H1 (cell line): ENCODE data around the gene RBM19. TPM values are rescaled to one million over a fixed set of nuclear protein-coding genes. Genes with fewer than 3 reads are reported as not detected.

Source experiments
- CTCF ChIA-PET: fragments of 300-600 bp; sonication (Branson Sonifier 250); formaldehyde crosslinking; loops from one replicate; lab custom pipeline; 2021; ENCODE audit not compliant: partially characterized antibody; lab: Charles Lee
- POLR2A ChIA-PET: fragments of 300-600 bp; sonication (Branson Sonifier 250); formaldehyde crosslinking; loops from one replicate; lab custom pipeline; 2021; ENCODE audit warnings: inconsistent platforms; ENCODE audit not compliant: partially characterized antibody; lab: Charles Lee
- DNase-seq, 2 experiments: peaks; one replicate each; pipeline versions ENCODE4 v3.0.0 to v3.0.0-alpha.2; 2010 to 2022; ENCODE audit warnings: low spot score in 2 of 2, low read depth in 1 of 2, mixed read lengths in 1 of 2
- FAIRE-seq: peaks from 2 replicates; lab custom pipeline; 2011; peaks lifted over from hg19 to GRCh38; lab: Jason Lieb, UNC
- H2AFZ ChIP-seq: 2 replicates; pipeline ENCODE4 v1.8.1; 2012; ENCODE audit warnings: low read length, inconsistent platforms
- H2AK5ac ChIP-seq: 2 replicates; pipeline ENCODE4 v1.6.1; 2013; ENCODE audit warnings: low read depth, low read length
- H2BK120ac ChIP-seq: replicated peaks from 2 replicates; pipeline ENCODE3; 2013; ENCODE audit warnings: low read depth, low read length, inconsistent platforms
- H2BK12ac ChIP-seq: 2 replicates; pipeline ENCODE4 v1.6.1; 2013; ENCODE audit warnings: low read depth, low read length
- H2BK15ac ChIP-seq: 2 replicates; pipeline ENCODE4 v1.6.1; 2013; ENCODE audit warnings: low read length
- H2BK20ac ChIP-seq: 2 replicates; pipeline ENCODE4 v1.6.1; 2013; ENCODE audit warnings: low read length
- H2BK5ac ChIP-seq: 2 replicates; pipeline ENCODE4 v1.6.1; 2013; ENCODE audit warnings: low read depth, low read length
- H3K14ac ChIP-seq: 2 replicates; pipeline ENCODE4 v1.6.1; 2013; ENCODE audit warnings: inconsistent platforms; ENCODE audit not compliant: insufficient read length
- H3K18ac ChIP-seq: 2 replicates; pipeline ENCODE4 v1.6.1; 2013; ENCODE audit warnings: low read length; ENCODE audit errors: extremely low read depth
- H3K23ac ChIP-seq: 2 replicates; pipeline ENCODE4 v1.6.1; 2013; ENCODE audit warnings: inconsistent platforms; ENCODE audit not compliant: insufficient read length
- H3K23me2 ChIP-seq: 2 replicates; pipeline ENCODE4 v1.6.1; 2013; ENCODE audit warnings: low read depth, low read length
- H3K27ac ChIP-seq: 2 replicates; pipeline ENCODE4 v1.6.1; 2011; ENCODE audit warnings: low read depth, low read length, inconsistent platforms
- H3K27me3 ChIP-seq, 4 experiments: replicated peaks in 1 of 4; 1 replicate in 1 of 4; 2 replicates in 3 of 4; pipeline versions ENCODE4 v1.6.1 to v1.8.1; 2011 to 2013; ENCODE audit warnings: low read length in 3 of 4, mild to moderate bottlenecking in 3 of 4, inconsistent platforms in 2 of 4, mixed read lengths in 2 of 4, moderate library complexity in 1 of 4; ENCODE audit not compliant: control insufficient read depth in 3 of 4, insufficient read depth in 3 of 4; ENCODE audit errors: extremely low read depth in 1 of 4
- H3K36me3 ChIP-seq, 4 experiments: 2 replicates each; pipeline versions ENCODE4 v1.6.1 to v1.8.1; 2011 to 2013; ENCODE audit warnings: mild to moderate bottlenecking in 4 of 4, low read length in 3 of 4, moderate library complexity in 2 of 4, control low read depth in 1 of 4, inconsistent platforms in 1 of 4; ENCODE audit not compliant: insufficient read depth in 4 of 4, control insufficient read depth in 2 of 4
- H3K4ac ChIP-seq: replicated peaks from 2 replicates; pipeline ENCODE3; 2013; ENCODE audit warnings: low read length, low read depth, mixed read lengths, inconsistent platforms; ENCODE audit not compliant: insufficient read length
- H3K4me1 ChIP-seq, 4 experiments: replicated peaks in 1 of 4; 1 replicate in 1 of 4; 2 replicates in 3 of 4; pipeline versions ENCODE4 v1.6.1 to v1.8.1; 2011 to 2013; ENCODE audit warnings: low read length in 3 of 4, inconsistent platforms in 2 of 4, mixed read lengths in 1 of 4; ENCODE audit not compliant: insufficient read depth in 4 of 4, control insufficient read depth in 3 of 4
- H3K4me2 ChIP-seq, 2 experiments: 2 replicates each; pipeline versions ENCODE4 v1.6.1 to v1.8.1; 2011 to 2013; ENCODE audit warnings: low read depth in 2 of 2, low read length in 2 of 2, control low read depth in 1 of 2, inconsistent platforms in 1 of 2, mild to moderate bottlenecking in 1 of 2; ENCODE audit not compliant: insufficient read depth in 1 of 2
- H3K4me3 ChIP-seq, 4 experiments: fragments of 200-600, 300-600 bp in 1 of 4; sonication (generic), shearing (Covaris generic), sonication (Bioruptor Twin) in 1 of 4; 2 replicates each; pipeline versions ENCODE4 v1.5.1 to v1.8.1; 2011 to 2016; ENCODE audit warnings: low read length in 4 of 4, low read depth in 3 of 4, control low read depth in 2 of 4, inconsistent platforms in 2 of 4, mild to moderate bottlenecking in 2 of 4, mixed read lengths in 1 of 4, moderate library complexity in 1 of 4; ENCODE audit not compliant: insufficient read depth in 2 of 4; ENCODE audit errors: extremely low read depth in 1 of 4
- H3K56ac ChIP-seq: replicated peaks from 2 replicates; pipeline ENCODE3; 2013; ENCODE audit warnings: low read depth, mild to moderate bottlenecking, mixed read lengths, low read length, inconsistent platforms; ENCODE audit not compliant: insufficient read length
- H3K79me1 ChIP-seq: 2 replicates; pipeline ENCODE4 v1.6.1; 2013; ENCODE audit warnings: low read depth, low read length, control low read depth
- H3K79me2 ChIP-seq, 2 experiments: 2 replicates each; pipeline versions ENCODE4 v1.6.1 to v1.8.1; 2012 to 2013; ENCODE audit warnings: low read length in 2 of 2, mild to moderate bottlenecking in 2 of 2, inconsistent platforms in 1 of 2; ENCODE audit not compliant: insufficient read depth in 2 of 2, control insufficient read depth in 1 of 2
- H3K9ac ChIP-seq, 4 experiments: replicated peaks in 1 of 4; 1 replicate in 1 of 4; 2 replicates in 3 of 4; pipeline versions ENCODE4 v1.6.1 to v1.8.1; 2011 to 2013; ENCODE audit warnings: low read depth in 3 of 4, low read length in 3 of 4, control low read depth in 2 of 4, mild to moderate bottlenecking in 2 of 4, moderate library complexity in 2 of 4, inconsistent platforms in 1 of 4; ENCODE audit errors: extremely low read depth in 1 of 4
- H3K9me3 ChIP-seq, 2 experiments: 2 replicates each; pipeline versions ENCODE4 v1.6.1 to v1.8.1; 2012 to 2013; ENCODE audit warnings: mild to moderate bottlenecking in 2 of 2, moderate library complexity in 2 of 2, control low read depth in 1 of 2, inconsistent platforms in 1 of 2, low read depth in 1 of 2, low read length in 1 of 2, mixed read lengths in 1 of 2; ENCODE audit not compliant: insufficient read depth in 2 of 2
- H4K20me1 ChIP-seq, 2 experiments: replicated peaks in 1 of 2; 2 replicates each; pipeline versions ENCODE3 to v1.8.1; 2011 to 2013; ENCODE audit warnings: inconsistent platforms in 2 of 2, low read length in 2 of 2, mild to moderate bottlenecking in 1 of 2; ENCODE audit not compliant: insufficient read depth in 2 of 2, control insufficient read depth in 1 of 2
- H4K5ac ChIP-seq: 2 replicates; pipeline ENCODE4 v1.6.1; 2013; ENCODE audit warnings: low read length, low read depth, mixed read lengths, inconsistent platforms; ENCODE audit not compliant: insufficient read length
- H4K8ac ChIP-seq: 2 replicates; pipeline ENCODE4 v1.8.0; 2013; ENCODE audit warnings: mild to moderate bottlenecking, moderate library complexity, low read length, inconsistent platforms; ENCODE audit not compliant: insufficient read depth; ENCODE audit errors: extremely low read depth
- H4K91ac ChIP-seq: replicated peaks from 2 replicates; pipeline ENCODE3; 2013; ENCODE audit warnings: low read length, mixed read lengths, inconsistent platforms; ENCODE audit not compliant: insufficient read length
- ATF2 ChIP-seq: IDR thresholded peaks from 2 replicates; pipeline ENCODE4 v1.6.1; 2012; ENCODE audit warnings: low read length, inconsistent platforms
- MAFK ChIP-seq: IDR thresholded peaks from 2 replicates; pipeline ENCODE4 v1.6.1; 2012; ENCODE audit warnings: low read depth, mild to moderate bottlenecking, improper control_type of control experiment, low read length
- WGBS, 2 experiments: shearing (Covaris generic) in 1 of 2; methylation state at CpG; one replicate each; pipeline versions ENCODE4 v1.1.6 to v1.1.7; 2013 to 2015; ENCODE audit warnings: low lambda C conversion rate in 2 of 2, mixed read lengths in 2 of 2, inconsistent platforms in 1 of 2, low coverage in 1 of 2, missing lambda C conversion rate in 1 of 2; ENCODE audit not compliant: insufficient replicate concordance in 2 of 2, insufficient coverage in 1 of 2, insufficient read length in 1 of 2; ENCODE audit errors: extremely low coverage in 1 of 2, missing lambda C conversion rate in 1 of 2; 5-methylcytosine and 5-hydroxymethylcytosine counted together
- polyA plus RNA-seq, 7 experiments: library from polyadenylated mRNA; depleted of rRNA in 3 of 7; stranded (reverse) in 5 of 7; unstranded in 2 of 7; fragments of >200 nt in 5 of 7; fragments of 200-250 nt in 2 of 7; gene quantifications; 1 replicate in 5 of 7; 2 replicates in 1 of 7; 4 replicates in 1 of 7; pipeline versions ENCODE4 v1.2.1 to v1.2.3, GENCODE V29; 2011 to 2013; ENCODE audit warnings: missing spikeins in 2 of 7, mixed read lengths in 2 of 7
- total RNA-seq: library from RNA; stranded (reverse); fragmentation: NEBNext Ultra II Directional; extraction: Animal tissue kit (Norgen Biotek cat#: 25700); gene quantifications from 2 replicates; pipeline ENCODE4 v1.2.1, GENCODE V29; 2021

RBM19 gene
- total and polyA plus RNA-seq, 2 of the 8 experiments (the other 6 are each of a cell fraction or from before 2014, with no cell fraction given), result 23.4 to 61.9 TPM

DNA sequence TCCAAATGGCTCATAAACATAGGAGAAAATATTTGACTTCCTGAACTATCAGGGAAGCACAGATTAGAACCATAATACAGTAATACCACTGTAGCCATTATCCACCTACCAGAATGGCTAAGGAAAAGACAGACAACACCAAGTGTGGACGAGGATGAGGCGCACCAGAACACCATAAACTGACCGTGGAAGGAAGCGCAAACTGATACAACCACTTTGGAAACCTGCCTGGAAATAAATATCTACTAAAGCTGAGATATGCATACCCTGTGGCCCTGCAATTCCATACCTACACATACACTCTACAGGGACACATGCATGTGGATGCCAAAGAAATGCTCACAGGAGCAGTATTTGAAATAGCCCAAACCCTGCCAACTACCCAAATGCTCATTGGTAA lies 60.3 kb downstream of the RBM19 start:
- Histone ChIP-seq H4K5ac (no peak overlapping the region), H2BK120ac (no peak overlapping the region), H3K23me2 (no peaks in the 10 kb centered on the region), H3K9me3 (no peaks in the 10 kb centered on the region), H3K79me2 (no peaks in the 10 kb centered on the region), H3K79me1 (no peaks in the 10 kb centered on the region), H3K4me2 (no peak overlapping the region), H3K18ac (no peak overlapping the region), H2BK20ac (no peak overlapping the region), H2BK15ac (no peak overlapping the region), H2BK12ac (no peak overlapping the region), H2AFZ (no peak overlapping the region), H4K8ac (no peak overlapping the region), H3K4me3 (no peak overlapping the region), H3K14ac (no peak overlapping the region), H3K27me3 (no peaks in the 10 kb centered on the region), H3K4ac (no peak overlapping the region), H3K23ac (no peak overlapping the region), H4K91ac (no peak overlapping the region), H3K27ac (no peak overlapping the region), H2BK5ac (no peak overlapping the region), H3K4me1 (no peaks in the 10 kb centered on the region), H3K36me3 (peaks cover 2 to 9% (median 7%) of the 10 kb centered on the region in 4 experiments; a peak in 5 of 8 replicates), H4K20me1 (peaks cover 0 to 2% of the 10 kb centered on the region in 2 experiments), H2AK5ac (no peak overlapping the region), H3K56ac (no peak overlapping the region), H3K9ac (no peak overlapping the region)
- POLR2A ChIA-PET, result no interaction called here
- 81% methylated on average over 4 of the region's 4 CpGs; no CpG with 5 or more reads in 1 of the 2 experiments for WGBS, 2 experiments
- no peak for DNase-seq
- no peak for FAIRE-seq
- CTCF ChIA-PET, result no interaction called here
- TF ChIP-seq ATF2 (no peak), MAFK (no peak)
